Amniotic stem cell (primary cell): ENCODE measurements around the gene CRTC1.
A peak's percentile ranks its signal among the peaks of the same experiment; 100 is the strongest.
"Not testable (repeated sequence)": the region's sequence is repeated elsewhere in the genome, so short reads cannot be mapped to it uniquely, and the experiment has no call there.

Source experiments
- DNase-seq: peaks from one replicate; lab custom pipeline; 2025; lab: John Stamatoyannopoulos, UW

CRTC1 gene

GRCh38 chr19:18800636-18801035, 117.2 kb downstream of the CRTC1 start:
- no peak for DNase-seq

GRCh38 chr19:18802354-18802753, 118.9 kb downstream of the CRTC1 start:
- no peak for DNase-seq

- no peak for DNase-seq
Measured at GRCh38 chr19:18803550-18804138, 120.2 kb downstream of the CRTC1 start.

GRCh38 chr19:18804139-18804601, 120.7 kb downstream of the CRTC1 start:
- no peak for DNase-seq

- DNase-seq = no peak
Measured at GRCh38 chr19:18804643-18805042, 121.2 kb downstream of the CRTC1 start.

GRCh38 chr19:18807861-18808331, 124.4 kb downstream of the CRTC1 start:
- no peak for DNase-seq

GRCh38 chr19:18809149-18809868, 125.8 kb downstream of the CRTC1 start:
- DNase-seq = no peak

- DNase-seq = not testable (repeated sequence)
Measured at GRCh38 chr19:18811638-18812037, 128.2 kb downstream of the CRTC1 start.

GRCh38 chr19:18814063-18814462, 130.6 kb downstream of the CRTC1 start:
- no peak for DNase-seq

- no peak for DNase-seq
Measured at GRCh38 chr19:18815673-18816072, 132.2 kb downstream of the CRTC1 start.

- DNase-seq = not testable (repeated sequence)
Measured at GRCh38 chr19:18816645-18817044, 133.2 kb downstream of the CRTC1 start.

- no peak for DNase-seq
Measured at GRCh38 chr19:18817574-18817973, 134.1 kb downstream of the CRTC1 start.

GRCh38 chr19:18828786-18829185, 145.3 kb downstream of the CRTC1 start:
- no peak for DNase-seq

- no peak for DNase-seq
Measured at GRCh38 chr19:18830488-18830887, 147.0 kb downstream of the CRTC1 start.

GRCh38 chr19:18831524-18832305, 148.2 kb downstream of the CRTC1 start, which contains the start of gene UPF1:
UPF1 (plus strand) TSS chr19:18831959; CDS start chr19:18832210, 251 bp downstream.
- DNase-seq = peak; percentile 86
